GM12878 (cell line): Measurements from ENCODE around the gene CACNA2D3. TPM values are rescaled to one million over a fixed set of nuclear protein-coding genes. Genes with fewer than 3 reads are reported as not detected.

Experiments used
- ATAC-seq: fragments of 200-7000 bp; cut with Tn5 transposase; 3 replicates; pipeline ENCODE4 v1.9.1; 2020; ENCODE audit warnings: mild to moderate bottlenecking, moderate library complexity
- BruUV-seq: library from RNA; stranded (reverse); fragments of 400-500 nt; replicated peaks from 2 replicates; lab custom pipeline; 2021; lab: Mats Ljungman, UMichigan
- CTCF ChIA-PET: fragments of 300-600 bp; sonication (Branson Sonifier 250); formaldehyde crosslinking; extraction: SDS; loops from one replicate; lab custom pipeline; 2021; ENCODE audit warnings: inconsistent platforms; lab: Yijun Ruan, JAX
- POLR2A ChIA-PET: fragments of 350-600 bp; formaldehyde crosslinking; extraction: SDS; loops from one replicate; lab custom pipeline; 2021; ENCODE audit warnings: inconsistent platforms; lab: Charles Lee
- RAD21 ChIA-PET: fragments of 300-600 bp; sonication (Branson Sonifier 250); formaldehyde crosslinking; loops from one replicate; lab custom pipeline; 2023; ENCODE audit warnings: antibody characterized with exemption; ENCODE audit not compliant: unreplicated experiment; lab: Charles Lee
- SMC1A ChIA-PET: fragments of 300-600 bp; sonication (Branson Sonifier 250); formaldehyde crosslinking; loops from one replicate; lab custom pipeline; 2023; ENCODE audit not compliant: unreplicated experiment, uncharacterized antibody; lab: Charles Lee
- DNase-seq: peaks from one replicate; pipeline ENCODE4 v3.0.0-alpha.2; 2011; ENCODE audit warnings: low read depth, low spot score
- FAIRE-seq: peaks from 3 replicates; lab custom pipeline; 2011; peaks lifted over from hg19 to GRCh38; lab: Jason Lieb, UNC
- H2AFZ ChIP-seq: 2 replicates; pipeline ENCODE4 v1.6.0; 2011; ENCODE audit warnings: low read depth, low read length, control low read depth; ENCODE audit not compliant: control insufficient read depth
- H3K27ac ChIP-seq: 2 replicates; pipeline ENCODE4 v1.5.1; 2011; ENCODE audit warnings: control low read depth; ENCODE audit not compliant: control insufficient read depth, insufficient read depth
- H3K27me3 ChIP-seq, 2 experiments: replicated peaks in 1 of 2; 2 replicates each; pipeline versions ENCODE4 v1.6.0 to v1.6.1; 2011; ENCODE audit warnings: low read length in 1 of 2; ENCODE audit not compliant: control insufficient read depth in 2 of 2, insufficient read depth in 2 of 2
- H3K36me3 ChIP-seq, 2 experiments: 2 replicates each; pipeline ENCODE4 v1.5.1; 2011; ENCODE audit warnings: low read length in 1 of 2; ENCODE audit not compliant: control insufficient read depth in 2 of 2, insufficient read depth in 2 of 2
- H3K4me1 ChIP-seq: 2 replicates; pipeline ENCODE4 v1.6.1; 2011; ENCODE audit warnings: mild to moderate bottlenecking, low read length, moderate library complexity, mixed read lengths; ENCODE audit not compliant: control insufficient read depth, insufficient read depth
- H3K4me2 ChIP-seq: 2 replicates; pipeline ENCODE4 v1.6.0; 2011; ENCODE audit warnings: control low read depth; ENCODE audit not compliant: control insufficient read depth, insufficient read depth
- H3K4me3 ChIP-seq: fragments of 200-600 bp; sonication (generic); 2 replicates; pipeline ENCODE4 v1.5.1; 2016
- H3K79me2 ChIP-seq: 2 replicates; pipeline ENCODE4 v1.6.0; 2011; ENCODE audit warnings: low read length; ENCODE audit not compliant: control insufficient read depth, insufficient read depth
- H3K9ac ChIP-seq: 2 replicates; pipeline ENCODE4 v1.8.0; 2011; ENCODE audit warnings: low read length, control low read depth, mixed read lengths; ENCODE audit not compliant: control insufficient read depth, insufficient read depth
- H3K9me3 ChIP-seq: replicated peaks from 3 replicates; pipeline ENCODE4 v1.5.1; 2011; ENCODE audit warnings: mild to moderate bottlenecking, low read length; ENCODE audit not compliant: control insufficient read depth, insufficient read depth
- H4K20me1 ChIP-seq: 2 replicates; pipeline ENCODE4 v1.6.0; 2011; ENCODE audit not compliant: control insufficient read depth, insufficient read depth
- CEBPB ChIP-seq, 2 experiments: fragments of 150-350 bp in 1 of 2; IDR thresholded peaks; 2 replicates each; pipeline ENCODE4 v1.6.1; 2012 to 2014; ENCODE audit warnings: low read depth in 2 of 2, low read length in 2 of 2, borderline replicate concordance in 1 of 2, inconsistent platforms in 1 of 2
- CREB1 ChIP-seq: IDR thresholded peaks from 2 replicates; pipeline ENCODE4 v1.6.1; 2012; ENCODE audit warnings: low read depth, mild to moderate bottlenecking, inconsistent platforms
- EGR1 ChIP-seq, 2 experiments: IDR thresholded peaks; 1 replicate in 1 of 2; 2 replicates in 1 of 2; pipeline ENCODE4 v1.6.1; 2011 to 2012; ENCODE audit warnings: low read depth in 2 of 2, low read length in 2 of 2, borderline replicate concordance in 1 of 2, mild to moderate bottlenecking in 1 of 2, moderate library complexity in 1 of 2
- FOS ChIP-seq: IDR thresholded peaks from 3 replicates; pipeline ENCODE4 v1.6.1; 2011; ENCODE audit warnings: borderline replicate concordance; ENCODE audit not compliant: insufficient read length; ENCODE audit errors: extremely low read depth
- IKZF2 ChIP-seq, 2 experiments: fragments of 450-650 bp; IDR thresholded peaks; 2 replicates each; pipeline ENCODE4 v1.6.1; 2017; ENCODE audit warnings: mild to moderate bottlenecking in 2 of 2, moderate library complexity in 2 of 2
- KDM1A ChIP-seq: fragments of 200-600 bp; sonication (generic); IDR thresholded peaks from 2 replicates; pipeline ENCODE4 v1.6.1; 2016; ENCODE audit warnings: borderline replicate concordance
- NFYB ChIP-seq: IDR thresholded peaks from 2 replicates; pipeline ENCODE4 v1.6.1; 2011; ENCODE audit warnings: low read depth, mild to moderate bottlenecking, low read length, improper control_type of control experiment, moderate library complexity; ENCODE audit not compliant: insufficient read depth
- NR2F1 ChIP-seq: fragments of 450-650 bp; conservative IDR thresholded peaks from 2 replicates; pipeline ENCODE4 v1.6.1; 2017; ENCODE audit warnings: mild to moderate bottlenecking
- RCOR1 ChIP-seq: conservative IDR thresholded peaks from 2 replicates; pipeline ENCODE4 v1.6.1; 2012; ENCODE audit warnings: low read depth, low read length, improper control_type of control experiment
- STAT1 ChIP-seq: fragments of 450-650 bp; conservative IDR thresholded peaks from 2 replicates; pipeline ENCODE4 v1.6.1; 2014; ENCODE audit warnings: antibody characterized with exemption, mild to moderate bottlenecking
- TAF1 ChIP-seq: IDR thresholded peaks from 2 replicates; pipeline ENCODE4 v1.6.1; 2011; ENCODE audit warnings: mild to moderate bottlenecking, low read depth, low read length, borderline replicate concordance
- ZNF217 ChIP-seq: fragments of 450-650 bp; IDR thresholded peaks from 2 replicates; pipeline ENCODE4 v1.6.1; 2017; ENCODE audit warnings: antibody characterized with exemption, mild to moderate bottlenecking
- WGBS: methylation state at CpG from one replicate; pipeline ENCODE4 v1.1.6; 2016; ENCODE audit warnings: low lambda C conversion rate; ENCODE audit not compliant: insufficient replicate concordance, insufficient coverage; ENCODE audit errors: missing lambda C conversion rate; 5-methylcytosine and 5-hydroxymethylcytosine counted together
- in situ Hi-C: fragments of 300-500 bp; cut with MboI; formaldehyde crosslinking; loops from 9 replicates; pipeline ENCODE4 v1.14.3; 2018; ENCODE audit warnings: mixed read lengths
- intact Hi-C: fragments of 100-400 bp; cut with micrococcal nuclease; formaldehyde crosslinking; loops from one replicate; pipeline ENCODE4 v1.14.2; 2022; ENCODE audit not compliant: unreplicated experiment
- polyA plus RNA-seq, 11 experiments: library from polyadenylated mRNA; depleted of rRNA in 4 of 11; unstranded in 6 of 11; stranded (reverse) in 5 of 11; fragments of >200 nt; fragmentation: Nextera tagmentation in 4 of 11; fragmentation: Illumina TruSeq in 1 of 11; extraction: Ambion mirVana in 4 of 11; extraction: Trizol in 1 of 11; gene quantifications; 1 replicate in 1 of 11; 2 replicates in 10 of 11; pipeline versions ENCODE4 v1.2.1 to v1.2.3, GENCODE V29; 2011 to 2016; ENCODE audit warnings: inconsistent platforms in 2 of 11, missing spikeins in 2 of 11, low read depth in 1 of 11
- total RNA-seq, 4 experiments: library from RNA; depleted of rRNA in 3 of 4; stranded (reverse); fragments of >200 nt in 3 of 4; fragmentation: Illumina TruSeq in 1 of 4; extraction: Trizol in 1 of 4; gene quantifications; 2 replicates each; pipeline versions ENCODE4 v1.2.1 to v1.2.3, GENCODE V29; 2013 to 2021
- TF ChIP-seq, protein P1 (sequence below): fragments of 450-650 bp; formaldehyde crosslinking; IDR thresholded peaks from 2 replicates; pipeline ENCODE4 v1.4.0; 2020; ENCODE audit warnings: mild to moderate bottlenecking, moderate library complexity
- TF ChIP-seq, protein P2 (sequence below): fragments of 450-650 bp; IDR thresholded peaks from 2 replicates; pipeline ENCODE4 v1.6.1; 2018; ENCODE audit warnings: mild to moderate bottlenecking, low read depth, moderate library complexity; ENCODE audit not compliant: partially characterized antibody

CACNA2D3 gene
- total and polyA plus RNA-seq, 10 of the 15 experiments (the other 5 are each of a cell fraction or from before 2014, with no cell fraction given) = not detected

DNA sequence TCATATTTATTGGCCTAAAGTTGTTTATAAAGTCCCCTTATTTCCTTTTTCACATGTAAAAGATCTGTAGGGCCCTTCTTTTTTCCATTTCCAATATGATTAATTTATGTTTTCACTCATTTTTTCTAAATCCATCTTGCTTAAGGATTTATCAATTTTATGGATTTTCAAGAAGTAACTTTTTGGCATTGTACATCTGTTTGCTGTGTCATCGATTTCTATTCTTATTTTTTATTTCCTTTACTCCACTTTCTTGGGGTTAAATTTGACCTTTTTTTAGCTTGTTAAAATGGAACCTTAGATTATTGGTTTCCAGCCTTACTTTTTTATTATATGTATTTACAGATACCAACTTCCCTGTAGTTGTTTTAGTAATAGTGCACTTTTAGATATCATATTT, 597.6 kb downstream of the CACNA2D3 start:
- ChIA-PET CTCF (no interaction called here), POLR2A (no interaction called here), SMC1A (no interaction called here), RAD21 (no interaction called here)
- H3K9me3 ChIP-seq = no peaks in the 10 kb centered on the region
- H3K4me3 ChIP-seq = no peak overlapping the region
- no peaks in the 10 kb centered on the region for H3K79me2 ChIP-seq
- intact Hi-C loops = no loop called here
- no TSS peak for BruUV-seq
- H3K27me3 ChIP-seq = no peaks in the 10 kb centered on the region
- H2AFZ ChIP-seq = no peak overlapping the region
- H3K9ac ChIP-seq = no peak overlapping the region
- H3K27ac ChIP-seq = no peak overlapping the region
- H3K4me1 ChIP-seq = no peaks in the 10 kb centered on the region
- ATAC-seq (no peak), FAIRE-seq (no peak), DNase-seq (no peak)
- WGBS = 0% methylated on average over 1 of the region's 1 CpG
- in situ Hi-C loops = no loop called here
- H4K20me1 ChIP-seq = no peaks in the 10 kb centered on the region
- H3K36me3 ChIP-seq = no peaks in the 10 kb centered on the region
- H3K4me2 ChIP-seq = no peak overlapping the region
- TF ChIP-seq NFYB (no peak), NR2F1 (no peak), CEBPB (IDR thresholded peaks at IDR 0.05; ENCODE audit: borderline replicate concordance in 1 of 2, low read depth in 2 of 2, low read length in 2 of 2) (no peak), STAT1 (no peak), ZNF217 (no peak), KDM1A (no peak), EGR1 (IDR thresholded peaks at IDR 0.05; ENCODE audit: borderline replicate concordance in 1 of 2, low read depth in 2 of 2, low read length in 2 of 2) (no peak), RCOR1 (no peak), CREB1 (no peak), TAF1 (no peak), FOS (no peak), IKZF2 (IDR thresholded peaks at IDR 0.05) (no peak)
- TF ChIP-seq, protein P1, sequence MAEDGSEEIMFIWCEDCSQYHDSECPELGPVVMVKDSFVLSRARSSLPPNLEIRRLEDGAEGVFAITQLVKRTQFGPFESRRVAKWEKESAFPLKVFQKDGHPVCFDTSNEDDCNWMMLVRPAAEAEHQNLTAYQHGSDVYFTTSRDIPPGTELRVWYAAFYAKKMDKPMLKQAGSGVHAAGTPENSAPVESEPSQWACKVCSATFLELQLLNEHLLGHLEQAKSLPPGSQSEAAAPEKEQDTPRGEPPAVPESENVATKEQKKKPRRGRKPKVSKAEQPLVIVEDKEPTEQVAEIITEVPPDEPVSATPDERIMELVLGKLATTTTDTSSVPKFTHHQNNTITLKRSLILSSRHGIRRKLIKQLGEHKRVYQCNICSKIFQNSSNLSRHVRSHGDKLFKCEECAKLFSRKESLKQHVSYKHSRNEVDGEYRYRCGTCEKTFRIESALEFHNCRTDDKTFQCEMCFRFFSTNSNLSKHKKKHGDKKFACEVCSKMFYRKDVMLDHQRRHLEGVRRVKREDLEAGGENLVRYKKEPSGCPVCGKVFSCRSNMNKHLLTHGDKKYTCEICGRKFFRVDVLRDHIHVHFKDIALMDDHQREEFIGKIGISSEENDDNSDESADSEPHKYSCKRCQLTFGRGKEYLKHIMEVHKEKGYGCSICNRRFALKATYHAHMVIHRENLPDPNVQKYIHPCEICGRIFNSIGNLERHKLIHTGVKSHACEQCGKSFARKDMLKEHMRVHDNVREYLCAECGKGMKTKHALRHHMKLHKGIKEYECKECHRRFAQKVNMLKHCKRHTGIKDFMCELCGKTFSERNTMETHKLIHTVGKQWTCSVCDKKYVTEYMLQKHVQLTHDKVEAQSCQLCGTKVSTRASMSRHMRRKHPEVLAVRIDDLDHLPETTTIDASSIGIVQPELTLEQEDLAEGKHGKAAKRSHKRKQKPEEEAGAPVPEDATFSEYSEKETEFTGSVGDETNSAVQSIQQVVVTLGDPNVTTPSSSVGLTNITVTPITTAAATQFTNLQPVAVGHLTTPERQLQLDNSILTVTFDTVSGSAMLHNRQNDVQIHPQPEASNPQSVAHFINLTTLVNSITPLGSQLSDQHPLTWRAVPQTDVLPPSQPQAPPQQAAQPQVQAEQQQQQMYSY (CRISPR knock-in tag) = no peak
- TF ChIP-seq, protein P2, sequence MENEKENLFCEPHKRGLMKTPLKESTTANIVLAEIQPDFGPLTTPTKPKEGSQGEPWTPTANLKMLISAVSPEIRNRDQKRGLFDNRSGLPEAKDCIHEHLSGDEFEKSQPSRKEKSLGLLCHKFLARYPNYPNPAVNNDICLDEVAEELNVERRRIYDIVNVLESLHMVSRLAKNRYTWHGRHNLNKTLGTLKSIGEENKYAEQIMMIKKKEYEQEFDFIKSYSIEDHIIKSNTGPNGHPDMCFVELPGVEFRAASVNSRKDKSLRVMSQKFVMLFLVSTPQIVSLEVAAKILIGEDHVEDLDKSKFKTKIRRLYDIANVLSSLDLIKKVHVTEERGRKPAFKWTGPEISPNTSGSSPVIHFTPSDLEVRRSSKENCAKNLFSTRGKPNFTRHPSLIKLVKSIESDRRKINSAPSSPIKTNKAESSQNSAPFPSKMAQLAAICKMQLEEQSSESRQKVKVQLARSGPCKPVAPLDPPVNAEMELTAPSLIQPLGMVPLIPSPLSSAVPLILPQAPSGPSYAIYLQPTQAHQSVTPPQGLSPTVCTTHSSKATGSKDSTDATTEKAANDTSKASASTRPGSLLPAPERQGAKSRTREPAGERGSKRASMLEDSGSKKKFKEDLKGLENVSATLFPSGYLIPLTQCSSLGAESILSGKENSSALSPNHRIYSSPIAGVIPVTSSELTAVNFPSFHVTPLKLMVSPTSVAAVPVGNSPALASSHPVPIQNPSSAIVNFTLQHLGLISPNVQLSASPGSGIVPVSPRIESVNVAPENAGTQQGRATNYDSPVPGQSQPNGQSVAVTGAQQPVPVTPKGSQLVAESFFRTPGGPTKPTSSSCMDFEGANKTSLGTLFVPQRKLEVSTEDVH = no peak
